Measurements from ENCODE around the gene RIPPLY2. TPM values are rescaled to one million over a fixed set of nuclear protein-coding genes. Genes with fewer than 3 reads are reported as not detected.
"Not testable (repeated sequence)": the region's sequence is repeated elsewhere in the genome, so short reads cannot be mapped to it uniquely, and the experiment has no call there.

Gene RIPPLY2
- total RNA-seq, 2 experiments from 2014 or later: not detected

GRCh38 chr6:83897094-83897493, 43.9 kb downstream of the RIPPLY2 start:
- H3K9me3 Mint-ChIP-seq; H3K4me3 Mint-ChIP-seq; ATAC-seq (ENCODE audit: low read depth); DNase-seq; H3K27me3 Mint-ChIP-seq; POLR2A ChIA-PET; H3K27ac Mint-ChIP-seq; H3K4me1 Mint-ChIP-seq: not testable (repeated sequence)
- peaks cover 19% of the 10 kb centered on the region for H3K36me3 Mint-ChIP-seq

DNA sequence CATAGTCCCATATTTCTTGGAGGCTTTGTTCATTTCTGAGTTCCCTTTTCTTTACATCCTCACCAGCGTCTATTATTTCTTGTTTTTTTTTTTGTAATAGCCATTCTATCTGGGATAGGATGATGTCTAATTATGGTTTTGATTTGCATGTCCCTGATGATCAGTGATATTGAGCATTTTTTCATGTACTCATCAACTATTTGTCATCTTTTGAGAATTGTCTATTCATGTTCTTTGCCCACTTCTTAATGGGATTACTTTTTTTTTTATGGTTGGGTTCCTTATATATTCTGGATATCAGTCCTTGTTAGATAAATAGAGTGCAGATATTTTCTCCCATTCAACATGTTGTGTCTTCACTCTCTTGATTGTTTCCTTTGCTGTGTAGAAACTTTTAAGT, 48.5 kb downstream of the RIPPLY2 start:
- no peak for ATAC-seq (ENCODE audit: low read depth)
- POLR2A ChIA-PET: no interaction called here
- H3K27me3 Mint-ChIP-seq: no peaks in the 10 kb centered on the region
- peaks cover 32% of the 10 kb centered on the region for H3K9me3 Mint-ChIP-seq
- H3K4me1 Mint-ChIP-seq: no peaks in the 10 kb centered on the region
- no peak for DNase-seq
- H3K27ac Mint-ChIP-seq: no peak overlapping the region
- peaks cover 35% of the 10 kb centered on the region for H3K36me3 Mint-ChIP-seq
- no peak overlapping the region for H3K4me3 Mint-ChIP-seq

- POLR2A ChIA-PET: no interaction called here
- no peak overlapping the region for H3K4me3 Mint-ChIP-seq
- DNase-seq (no peak), ATAC-seq (ENCODE audit: low read depth) (no peak)
- no peaks in the 10 kb centered on the region for H3K4me1 Mint-ChIP-seq
- peaks cover 36% of the 10 kb centered on the region for H3K36me3 Mint-ChIP-seq
- no peak overlapping the region for H3K27ac Mint-ChIP-seq
- peaks cover 32% of the 10 kb centered on the region for H3K9me3 Mint-ChIP-seq
- no peaks in the 10 kb centered on the region for H3K27me3 Mint-ChIP-seq
These were observed 51.2 kb downstream of the RIPPLY2 start for GRCh38 chr6:83904395-83904794.

DNA sequence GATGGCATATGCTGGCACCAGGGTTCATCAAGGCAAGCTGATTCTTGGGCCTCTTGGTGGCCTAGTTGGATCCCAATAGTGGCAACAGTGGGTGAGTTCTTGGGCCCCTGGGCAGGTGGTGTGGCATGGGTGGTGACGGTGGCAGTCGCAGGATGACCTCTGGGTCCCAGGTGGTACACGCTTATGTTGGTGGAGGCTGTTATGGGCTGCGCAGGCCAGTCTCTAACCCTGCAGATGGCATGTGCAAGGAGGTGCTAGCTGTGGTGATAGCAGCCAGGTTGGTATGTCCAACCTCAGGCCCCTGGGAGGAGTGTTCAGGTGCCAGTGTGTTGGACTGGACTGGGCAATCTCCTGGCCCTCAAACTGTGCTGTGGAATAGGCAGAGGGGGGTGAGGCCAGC, 52.5 kb downstream of the RIPPLY2 start:
- Mint-ChIP-seq H3K9me3 (peaks cover 30% of the 10 kb centered on the region), H3K36me3 (peaks cover 40% of the 10 kb centered on the region), H3K4me1 (peaks cover 6% of the 10 kb centered on the region), H3K4me3 (no peak overlapping the region), H3K27me3 (no peaks in the 10 kb centered on the region), H3K27ac (no peak overlapping the region)
- no peak for ATAC-seq (ENCODE audit: low read depth)
- POLR2A ChIA-PET: no interaction called here
- no peak for DNase-seq

Other genes with a start within 250 kb of the RIPPLY2 start
- gene SNAP91, start 144.3 kb upstream of the RIPPLY2 start, total RNA-seq: not detected
- 10 to 100 TPM; 28.9 to 30.4 TPM for gene CYB5R4, start 6.3 kb downstream of the RIPPLY2 start, total RNA-seq
- not detected for gene MRAP2, start 180.4 kb downstream of the RIPPLY2 start, total RNA-seq

Measured in activated naive CD8-positive, alpha-beta T cell treated with anti-CD3 and anti-CD28 coated beads, Interleukin-2, amount 10 ng/mL, durations not matched to agents 7 days and 5 days (primary cell).